Neuronal stem cell (in vitro differentiated cells): Measurements from ENCODE around the gene KLK10.
"Not testable (repeated sequence)": the region's sequence is repeated elsewhere in the genome, so short reads cannot be mapped to it uniquely, and the experiment has no call there.

ENCODE experiments used
- DNase-seq: peaks from one replicate; pipeline ENCODE4 v3.0.0-alpha.2; 2013; ENCODE audit warnings: low spot score
- H2AFZ ChIP-seq: one replicate; pipeline ENCODE4 v1.6.1; 2013; ENCODE audit warnings: mild to moderate bottlenecking, low read length, inconsistent platforms
- H2AK5ac ChIP-seq: 2 replicates; pipeline ENCODE4 v1.6.1; 2013; ENCODE audit warnings: low read depth, mild to moderate bottlenecking, inconsistent platforms, low read length, moderate library complexity, mixed read lengths
- H2BK120ac ChIP-seq: 2 replicates; pipeline ENCODE4 v1.6.1; 2013; ENCODE audit warnings: low read depth, mild to moderate bottlenecking, inconsistent platforms, low read length, moderate library complexity, mixed read lengths
- H2BK12ac ChIP-seq: one replicate; pipeline ENCODE4 v1.6.1; 2013; ENCODE audit warnings: low read length, inconsistent platforms
- H2BK15ac ChIP-seq: 2 replicates; pipeline ENCODE4 v1.6.1; 2013; ENCODE audit warnings: mild to moderate bottlenecking, low read length, inconsistent platforms, mixed read lengths
- H2BK5ac ChIP-seq: one replicate; pipeline ENCODE4 v1.6.1; 2013; ENCODE audit warnings: inconsistent platforms, mild to moderate bottlenecking, low read length, moderate library complexity
- H3K14ac ChIP-seq: one replicate; pipeline ENCODE4 v1.6.1; 2013; ENCODE audit warnings: low read length, inconsistent platforms
- H3K18ac ChIP-seq: 2 replicates; pipeline ENCODE4 v1.6.1; 2013; ENCODE audit warnings: low read length, inconsistent platforms
- H3K23ac ChIP-seq: 2 replicates; pipeline ENCODE4 v1.6.1; 2013; ENCODE audit warnings: low read depth, mild to moderate bottlenecking, mixed read lengths, low read length, inconsistent platforms; ENCODE audit not compliant: poor library complexity
- H3K27ac ChIP-seq: replicated peaks from 3 replicates; pipeline ENCODE4 v1.5.1; 2013; ENCODE audit warnings: low read length, inconsistent platforms
- H3K27me3 ChIP-seq, 3 experiments: 2 replicates each; pipeline ENCODE4 v1.6.1; 2013; ENCODE audit warnings: low read length in 3 of 3, mild to moderate bottlenecking in 2 of 3, inconsistent platforms in 1 of 3, low read depth in 1 of 3, mixed read lengths in 1 of 3, moderate library complexity in 1 of 3; ENCODE audit not compliant: control insufficient read depth in 3 of 3, insufficient read depth in 3 of 3
- H3K36me3 ChIP-seq, 2 donors: replicated peaks in 1 of 2; 2 replicates each; pipeline ENCODE4 v1.6.1; 2013; ENCODE audit warnings: low read length in 2 of 2; ENCODE audit not compliant: control insufficient read depth in 2 of 2, insufficient read depth in 2 of 2
- H3K4ac ChIP-seq: 2 replicates; pipeline ENCODE4 v1.6.1; 2013; ENCODE audit warnings: inconsistent platforms, mild to moderate bottlenecking, low read length, moderate library complexity
- H3K4me1 ChIP-seq, 2 donors: 1 replicate in 1 of 2; 2 replicates in 1 of 2; pipeline ENCODE4 v1.6.1; 2013; ENCODE audit warnings: low read length in 2 of 2, low read depth in 1 of 2; ENCODE audit not compliant: control insufficient read depth in 2 of 2, insufficient read depth in 1 of 2
- H3K4me2 ChIP-seq: one replicate; pipeline ENCODE4 v1.6.1; 2013; ENCODE audit warnings: mild to moderate bottlenecking, low read length, inconsistent platforms; ENCODE audit not compliant: insufficient read depth, poor library complexity, severe bottlenecking
- H3K4me3 ChIP-seq, 2 donors: 2 replicates each; pipeline ENCODE4 v1.5.1; 2013; ENCODE audit warnings: low read length in 2 of 2, mild to moderate bottlenecking in 2 of 2, inconsistent platforms in 1 of 2, moderate library complexity in 1 of 2
- H3K79me1 ChIP-seq: one replicate; pipeline ENCODE4 v1.6.1; 2013; ENCODE audit warnings: low read depth, mild to moderate bottlenecking, inconsistent platforms, low read length, moderate library complexity
- H3K9ac ChIP-seq: one replicate; pipeline ENCODE4 v1.6.1; 2013; ENCODE audit warnings: mild to moderate bottlenecking, low read depth, low read length, inconsistent platforms; ENCODE audit not compliant: poor library complexity
- H3K9me3 ChIP-seq, 2 donors: replicated peaks in 1 of 2; 2 replicates each; pipeline versions ENCODE3 to v1.6.1; 2013; ENCODE audit warnings: low read length in 2 of 2, mild to moderate bottlenecking in 2 of 2, inconsistent platforms in 1 of 2, low read depth in 1 of 2, mixed read lengths in 1 of 2, moderate library complexity in 1 of 2; ENCODE audit not compliant: control insufficient read depth in 2 of 2, insufficient read depth in 1 of 2
- H4K8ac ChIP-seq: one replicate; pipeline ENCODE4 v1.6.1; 2013; ENCODE audit warnings: low read depth, mild to moderate bottlenecking, inconsistent platforms, low read length, moderate library complexity
- H4K91ac ChIP-seq: one replicate; pipeline ENCODE4 v1.6.1; 2013; ENCODE audit warnings: low read length, low read depth, mild to moderate bottlenecking, inconsistent platforms; ENCODE audit not compliant: poor library complexity
- WGBS, 2 donors: extraction: QIAGEN DNeasy Blood & Tissue Kit; methylation state at CpG; one replicate each; pipeline ENCODE4 v1.1.7; 2013; ENCODE audit warnings: missing lambda C conversion rate in 2 of 2, mixed read lengths in 1 of 2; ENCODE audit not compliant: insufficient read length in 2 of 2, insufficient replicate concordance in 1 of 2; ENCODE audit errors: extremely low coverage in 2 of 2; 5-methylcytosine and 5-hydroxymethylcytosine counted together

The KLK10 gene

DNA sequence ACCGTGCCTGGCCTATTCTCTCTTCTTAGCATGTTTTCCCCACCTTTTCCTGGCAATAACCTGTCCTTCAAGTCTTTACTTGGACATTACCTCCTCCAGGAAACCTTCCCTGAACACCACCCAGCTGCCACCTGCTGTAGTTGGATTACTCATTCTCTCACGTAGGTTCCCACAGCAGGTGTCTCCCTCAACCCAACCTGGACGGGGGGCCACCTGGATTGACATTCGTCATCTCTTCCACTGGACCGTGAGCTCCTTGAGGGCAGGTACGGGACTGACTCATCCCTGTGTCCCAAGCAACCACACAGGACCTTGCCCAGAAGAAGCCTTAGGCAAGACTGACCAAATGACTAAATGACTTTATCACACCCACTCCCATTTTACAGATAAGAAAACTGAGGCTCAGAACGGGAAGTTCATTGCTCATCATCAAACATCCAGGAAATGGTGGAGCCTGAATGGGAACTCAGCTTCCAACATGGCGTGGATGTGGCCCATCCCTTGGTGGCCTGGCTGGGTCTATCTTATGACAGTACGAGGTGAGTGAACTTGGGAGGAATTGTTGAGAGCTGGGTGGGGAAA, 46.6 kb downstream of the KLK10 start:
- no peaks in the 10 kb centered on the region for H3K9me3 ChIP-seq

DNA sequence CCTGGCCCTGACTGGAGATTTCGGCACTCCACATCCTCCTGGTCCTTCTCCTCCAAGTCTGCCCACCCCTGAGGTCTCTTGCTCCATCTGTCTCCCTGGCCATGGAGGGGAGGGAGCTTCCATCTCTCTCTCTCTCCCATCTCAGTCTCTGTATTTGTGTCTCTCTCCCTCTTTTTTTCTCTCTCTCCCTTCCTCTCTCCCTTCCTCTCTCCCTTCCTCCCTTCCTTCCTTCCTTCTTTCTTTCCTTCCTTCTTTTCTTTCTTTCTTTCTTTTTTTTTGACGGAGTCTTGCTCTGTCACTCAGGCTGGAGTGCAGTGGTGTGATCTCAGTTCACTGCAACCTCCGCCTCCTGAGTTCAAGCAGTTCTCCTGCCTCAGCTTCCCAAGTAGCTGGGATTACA, 49.7 kb downstream of the KLK10 start:
- H3K4ac ChIP-seq, H2BK12ac ChIP-seq, H3K4me2 ChIP-seq, H3K9me3 ChIP-seq, H4K91ac ChIP-seq, H3K14ac ChIP-seq, H3K9ac ChIP-seq, H4K8ac ChIP-seq, H3K4me3 ChIP-seq, H2BK120ac ChIP-seq, H3K23ac ChIP-seq, H3K27me3 ChIP-seq, H3K79me1 ChIP-seq, H3K36me3 ChIP-seq, DNase-seq, H3K27ac ChIP-seq, H2AFZ ChIP-seq: not testable (repeated sequence)
- no CpG with 5 or more reads among the region's 3 CpGs for WGBS, 2 donors
- H2BK5ac ChIP-seq: peak overlapping the region; percentile 2
- peak overlapping the region; percentile 98 for H2BK15ac ChIP-seq
- peaks cover 0 to 15% of the 10 kb centered on the region in 2 donors for H3K4me1 ChIP-seq
- H2AK5ac ChIP-seq: peak overlapping the region; percentile 92
- H3K18ac ChIP-seq: peak overlapping the region; percentile 92

More for the DNA sequence above, 46.6 kb downstream of the KLK10 start:
- no peak overlapping the region for H3K4me2 ChIP-seq
- H3K79me1 ChIP-seq: no peaks in the 10 kb centered on the region
- no peak for DNase-seq
- no peak overlapping the region for H3K4me3 ChIP-seq
- no peak overlapping the region for H2BK120ac ChIP-seq
- no peak overlapping the region for H3K14ac ChIP-seq
- no peak overlapping the region for H3K23ac ChIP-seq
- no CpG with 5 or more reads among the region's 9 CpGs for WGBS, 2 donors
- H2AFZ ChIP-seq: no peak overlapping the region
- no peak overlapping the region for H2BK15ac ChIP-seq
- H3K9ac ChIP-seq: no peak overlapping the region
- no peak overlapping the region for H2BK12ac ChIP-seq
- no peak overlapping the region for H4K91ac ChIP-seq
- peaks cover 0 to 14% of the 10 kb centered on the region in 2 donors for H3K4me1 ChIP-seq
- H3K27ac ChIP-seq: no peak overlapping the region
- H2BK5ac ChIP-seq: no peak overlapping the region
- no peaks in the 10 kb centered on the region for H3K36me3 ChIP-seq
- H4K8ac ChIP-seq: no peak overlapping the region
- H2AK5ac ChIP-seq: no peak overlapping the region
- H3K4ac ChIP-seq: no peak overlapping the region
- H3K27me3 ChIP-seq: peaks cover 0 to 2% (median 0%) of the 10 kb centered on the region in 3 experiments
- H3K18ac ChIP-seq: peak overlapping the region; percentile 45

DNA sequence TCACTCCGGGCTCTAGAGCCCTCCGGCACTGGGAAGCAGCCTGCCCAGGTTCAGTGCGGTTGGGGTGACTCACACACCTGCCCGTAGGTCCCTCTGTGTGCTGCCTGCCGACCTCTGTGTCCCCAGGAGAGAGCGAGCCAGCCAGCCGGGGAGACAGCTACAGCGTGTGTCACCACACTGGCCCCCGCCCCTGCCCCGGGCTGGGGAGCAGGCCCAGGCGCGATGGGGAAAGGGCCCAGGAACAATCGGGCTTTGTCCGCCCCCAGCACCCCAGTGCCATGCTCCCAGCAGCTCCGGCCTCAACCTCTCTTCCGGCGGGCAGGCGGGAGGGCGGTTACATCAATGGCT, 50.1 kb downstream of the KLK10 start, which contains the start of gene KLK6:
Gene KLK6 (minus strand): TSS at position 179 of the 348 bp plus-strand sequence. CDS start 1,487 bp downstream, outside the sequence.
- Histone ChIP-seq H3K23ac (peak within 1 kb of the TSS; percentile 77), H3K18ac (peak within 1 kb of the TSS; percentile 92), H2BK5ac (peak within 1 kb of the TSS; percentile 2), H2AK5ac (peak within 1 kb of the TSS; percentile 92), H3K27ac (no peak within 1 kb of the TSS), H2BK120ac (no peak within 1 kb of the TSS), H4K8ac (peak within 1 kb of the TSS; percentile 27), H3K4ac (peak within 1 kb of the TSS; percentile 61), H3K36me3 (no peaks in the 10 kb centered on the region), H3K9me3 (no peaks in the 10 kb centered on the region), H3K79me1 (no peaks in the 10 kb centered on the region), H3K4me2 (no peak within 1 kb of the TSS), H2AFZ (peak within 1 kb of the TSS; percentile 29), H3K4me1 (peaks cover 0 to 15% of the 10 kb centered on the region in 2 donors), H4K91ac (no peak within 1 kb of the TSS), H2BK12ac (peak within 1 kb of the TSS; percentile 95), H3K14ac (no peak within 1 kb of the TSS), H2BK15ac (peak within 1 kb of the TSS; percentile 98), H3K27me3 (peaks cover 0 to 2% (median 0%) of the 10 kb centered on the region in 3 experiments), H3K9ac (peak within 1 kb of the TSS; percentile 54), H3K4me3 (no peak within 1 kb of the TSS)
- DNase-seq: no peak
- no CpG with 5 or more reads among the region's 19 CpGs for WGBS, 2 donors

DNA sequence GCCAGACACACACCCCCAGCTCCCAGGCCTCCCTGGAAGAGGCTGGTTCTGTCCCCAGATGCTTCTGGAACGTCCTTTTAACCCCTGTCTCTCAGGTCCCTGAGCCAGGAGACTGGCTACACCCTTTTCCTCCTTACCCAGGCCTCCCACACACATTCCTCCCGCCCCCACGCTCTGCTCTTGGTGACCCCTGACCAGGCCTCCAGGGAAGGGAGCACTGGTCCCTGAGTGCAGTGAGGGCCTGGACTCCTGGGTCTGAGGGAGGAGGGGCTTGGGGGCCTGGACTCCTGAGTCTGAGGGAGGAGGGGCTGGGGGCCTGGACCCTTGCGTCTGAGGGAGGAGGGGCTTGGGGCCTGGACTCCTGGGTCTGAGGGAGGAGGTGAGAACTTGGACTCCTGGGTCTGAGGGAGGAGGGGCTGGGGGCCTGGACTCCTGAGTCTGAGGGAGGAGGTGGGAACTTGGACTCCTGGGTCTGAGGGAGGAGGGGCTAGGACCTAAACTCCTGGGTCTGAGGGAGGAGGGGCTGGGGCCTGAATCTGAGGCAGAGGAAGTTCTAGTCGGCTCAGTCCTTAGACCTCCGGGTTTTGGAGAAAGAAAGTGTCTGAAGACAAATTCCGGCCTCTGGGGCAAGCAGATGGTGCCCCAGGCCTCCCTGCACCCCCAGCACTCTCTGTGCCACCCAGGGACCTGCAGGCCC, 50.6 kb downstream of the KLK10 start:
- Histone ChIP-seq H3K4ac (peak overlapping the region; percentile 61), H2BK15ac (peak overlapping the region; percentile 98), H3K27me3 (peaks cover 0 to 2% (median 0%) of the 10 kb centered on the region in 3 experiments), H3K18ac (peak overlapping the region; percentile 92), H3K79me1 (no peaks in the 10 kb centered on the region), H3K23ac (peak overlapping the region; percentile 77), H3K14ac (no peak overlapping the region), H2BK120ac (no peak overlapping the region), H3K27ac (no peak overlapping the region), H3K9me3 (no peaks in the 10 kb centered on the region), H3K4me1 (peaks cover 0 to 15% of the 10 kb centered on the region in 2 donors), H2BK5ac (peak overlapping the region; percentile 2), H3K4me3 (no peak overlapping the region), H2AFZ (peak overlapping the region; percentile 29), H4K91ac (no peak overlapping the region), H2AK5ac (peak overlapping the region; percentile 92), H4K8ac (no peak overlapping the region), H3K9ac (peak overlapping the region; percentile 54), H2BK12ac (peak overlapping the region; percentile 95), H3K36me3 (no peaks in the 10 kb centered on the region), H3K4me2 (no peak overlapping the region)
- DNase-seq: no peak
- WGBS, 2 donors: no CpG with 5 or more reads among the region's 7 CpGs
